AG09319 (cell line): ENCODE measurements around the gene LCN1.
"Not testable (repeated sequence)": the region's sequence is repeated elsewhere in the genome, so short reads cannot be mapped to it uniquely, and the experiment has no call there.

Experiments
- DNase-seq: peaks from one replicate; pipeline ENCODE4 v3.0.0-alpha.2; 2010; ENCODE audit warnings: low read depth; ENCODE audit errors: extremely low read depth
- TF ChIP-seq, protein P1 (sequence below): IDR thresholded peaks from 2 replicates; pipeline ENCODE4 v1.5.1; 2011; ENCODE audit warnings: low read depth, mild to moderate bottlenecking, inconsistent platforms, low read length, moderate library complexity

The LCN1 gene

DNA sequence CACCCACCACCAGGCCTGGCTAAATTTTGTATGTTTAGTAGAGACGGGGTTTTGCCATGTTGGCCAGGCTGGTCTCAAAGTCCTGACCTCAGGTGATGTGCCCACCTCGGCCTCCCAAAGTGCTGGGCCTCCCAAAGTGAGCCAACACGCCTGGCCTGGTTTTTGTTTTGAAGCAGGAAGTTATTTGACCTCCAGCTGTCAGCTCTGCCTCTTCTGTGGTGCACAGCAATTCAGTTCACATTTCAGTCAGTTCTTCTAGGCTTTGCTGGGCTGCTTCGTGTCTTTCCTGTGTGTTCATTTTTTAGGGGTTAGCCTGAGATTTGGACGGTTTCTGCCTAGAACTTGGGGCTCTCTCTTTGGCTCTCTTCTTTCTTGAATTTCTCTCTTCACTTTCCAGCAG, 8.9 kb downstream of the LCN1 start:
- DNase-seq, result no peak
- TF ChIP-seq, protein P1, sequence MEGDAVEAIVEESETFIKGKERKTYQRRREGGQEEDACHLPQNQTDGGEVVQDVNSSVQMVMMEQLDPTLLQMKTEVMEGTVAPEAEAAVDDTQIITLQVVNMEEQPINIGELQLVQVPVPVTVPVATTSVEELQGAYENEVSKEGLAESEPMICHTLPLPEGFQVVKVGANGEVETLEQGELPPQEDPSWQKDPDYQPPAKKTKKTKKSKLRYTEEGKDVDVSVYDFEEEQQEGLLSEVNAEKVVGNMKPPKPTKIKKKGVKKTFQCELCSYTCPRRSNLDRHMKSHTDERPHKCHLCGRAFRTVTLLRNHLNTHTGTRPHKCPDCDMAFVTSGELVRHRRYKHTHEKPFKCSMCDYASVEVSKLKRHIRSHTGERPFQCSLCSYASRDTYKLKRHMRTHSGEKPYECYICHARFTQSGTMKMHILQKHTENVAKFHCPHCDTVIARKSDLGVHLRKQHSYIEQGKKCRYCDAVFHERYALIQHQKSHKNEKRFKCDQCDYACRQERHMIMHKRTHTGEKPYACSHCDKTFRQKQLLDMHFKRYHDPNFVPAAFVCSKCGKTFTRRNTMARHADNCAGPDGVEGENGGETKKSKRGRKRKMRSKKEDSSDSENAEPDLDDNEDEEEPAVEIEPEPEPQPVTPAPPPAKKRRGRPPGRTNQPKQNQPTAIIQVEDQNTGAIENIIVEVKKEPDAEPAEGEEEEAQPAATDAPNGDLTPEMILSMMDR, result no peak

DNA sequence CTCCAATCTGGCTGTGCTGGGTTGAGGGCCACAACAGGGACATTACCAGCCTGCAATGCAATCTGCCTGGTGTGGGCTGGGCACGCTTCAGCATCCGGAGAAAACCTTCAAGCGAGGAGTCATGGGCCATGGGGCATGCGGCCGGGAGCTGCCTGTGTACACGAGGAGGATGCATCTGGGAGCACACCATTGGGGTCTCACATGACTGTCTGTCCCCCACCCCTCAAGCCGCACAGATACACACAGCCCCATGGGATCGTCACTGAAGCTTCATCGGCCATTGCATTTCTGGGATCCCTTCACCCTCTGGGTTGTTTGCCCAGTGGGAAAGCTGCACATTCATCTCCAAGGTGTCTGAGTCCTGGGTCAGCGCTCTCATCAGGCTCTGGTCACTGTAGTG, 9.9 kb downstream of the LCN1 start:
- DNase-seq, result no peak
- TF ChIP-seq, protein P1, result no peak

DNA sequence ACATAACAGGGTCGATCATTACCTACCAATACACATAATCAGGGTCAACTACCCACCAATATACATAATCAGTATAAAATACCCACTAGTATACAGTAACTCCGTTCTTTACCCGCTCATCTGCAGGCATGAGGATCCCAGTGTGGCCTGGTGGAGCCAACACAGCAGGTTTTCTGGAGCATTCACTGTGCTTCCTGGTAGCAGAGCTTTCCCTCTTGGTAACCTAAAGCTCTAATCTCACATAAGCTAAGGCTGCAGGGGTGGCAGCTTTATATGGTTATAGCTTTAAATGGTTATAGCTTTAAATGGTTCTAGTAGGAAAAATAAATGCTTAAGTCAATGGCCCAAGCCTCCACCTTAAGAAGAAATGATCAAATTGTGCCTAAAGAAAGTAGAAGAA, 11.9 kb downstream of the LCN1 start:
- no peak for DNase-seq
- TF ChIP-seq, protein P1, result no peak

DNA sequence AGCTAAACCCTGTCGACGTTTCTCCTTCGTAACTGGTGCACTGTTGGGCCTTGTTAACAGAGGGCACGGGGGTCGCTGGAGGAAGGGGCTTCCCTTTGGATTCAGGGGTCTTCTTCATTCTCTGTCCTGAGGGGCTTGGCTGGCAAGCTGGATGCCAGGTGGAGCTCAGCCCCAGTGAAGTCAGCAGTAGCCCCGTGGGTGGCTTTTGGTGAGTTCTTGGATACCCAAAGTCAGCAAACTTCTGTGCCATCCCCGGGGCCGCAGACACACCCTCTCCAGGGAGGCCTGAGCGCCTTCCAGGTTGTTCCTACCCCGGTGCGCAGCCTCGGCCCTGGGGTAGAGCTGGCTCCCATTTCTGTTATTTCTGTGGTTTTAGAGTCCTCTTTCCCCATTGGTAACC, 12.4 kb downstream of the LCN1 start:
- no peak for DNase-seq
- TF ChIP-seq, protein P1, result no peak

DNA sequence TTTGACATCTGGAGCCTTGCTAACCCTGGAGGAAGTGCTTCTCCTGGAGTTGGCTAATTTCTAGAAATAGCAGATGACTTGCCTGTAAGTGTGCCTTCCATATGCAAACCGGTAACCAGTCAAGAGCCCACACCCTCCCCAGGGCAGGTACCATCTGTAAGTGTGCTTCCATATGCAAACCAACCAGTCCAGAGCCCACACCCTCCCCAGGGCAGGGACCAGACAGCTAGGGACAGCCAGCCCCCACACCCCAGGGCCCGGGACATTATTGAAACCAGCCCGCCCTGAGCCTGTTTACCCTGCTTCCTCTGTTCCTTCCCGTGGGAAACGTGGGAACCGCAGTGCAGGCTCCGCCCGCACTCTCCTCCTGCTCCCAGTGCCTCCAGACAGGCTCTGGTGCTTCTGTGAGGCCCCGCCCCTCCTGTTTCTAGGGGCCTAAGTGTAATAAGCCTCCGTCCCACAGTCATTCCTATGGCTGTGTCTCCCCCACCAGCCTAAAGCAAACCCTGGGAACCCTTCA, 13.0 kb downstream of the LCN1 start:
- not testable (repeated sequence) for DNase-seq

DNA sequence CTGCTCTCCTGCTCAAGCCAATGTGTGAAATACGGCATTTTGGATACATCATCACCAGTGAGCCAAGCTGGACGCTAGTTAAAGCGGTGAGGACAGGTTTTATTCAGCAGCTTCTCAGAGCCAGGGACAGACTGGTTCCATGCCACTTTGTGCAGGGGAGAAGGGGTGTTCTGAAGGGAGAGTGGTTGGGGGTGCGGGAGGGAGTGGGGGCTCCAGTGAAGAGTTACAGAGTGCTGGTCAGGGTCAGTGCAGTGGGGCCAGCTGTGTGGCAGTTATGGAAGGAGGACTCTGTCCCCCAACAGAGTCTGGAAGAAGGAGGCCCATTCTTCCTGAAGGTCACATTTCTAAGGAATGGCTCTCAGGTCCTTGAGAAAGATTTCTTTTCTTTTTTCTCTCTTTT, 13.6 kb downstream of the LCN1 start:
- not testable (repeated sequence) for DNase-seq

DNA sequence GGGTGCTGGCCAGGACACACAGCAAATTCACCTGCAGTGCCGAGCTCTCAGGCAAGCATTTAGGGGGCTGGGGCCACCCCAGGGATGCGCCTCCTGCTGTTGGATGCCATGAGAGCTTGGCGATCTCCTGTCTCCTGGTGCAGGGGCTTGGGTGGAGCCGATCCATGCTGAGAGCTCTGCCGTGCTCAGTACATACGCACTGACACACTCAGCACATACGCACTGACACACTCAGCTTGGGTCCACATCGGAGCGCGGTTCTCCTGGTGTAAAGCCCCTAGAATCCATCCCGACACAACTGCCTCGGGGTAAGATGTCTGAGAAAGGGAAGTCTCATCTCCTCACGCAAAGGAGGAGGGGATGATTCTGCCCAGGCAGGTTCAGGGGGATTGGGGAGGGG, 14.4 kb downstream of the LCN1 start:
- DNase-seq, result not testable (repeated sequence)

DNA sequence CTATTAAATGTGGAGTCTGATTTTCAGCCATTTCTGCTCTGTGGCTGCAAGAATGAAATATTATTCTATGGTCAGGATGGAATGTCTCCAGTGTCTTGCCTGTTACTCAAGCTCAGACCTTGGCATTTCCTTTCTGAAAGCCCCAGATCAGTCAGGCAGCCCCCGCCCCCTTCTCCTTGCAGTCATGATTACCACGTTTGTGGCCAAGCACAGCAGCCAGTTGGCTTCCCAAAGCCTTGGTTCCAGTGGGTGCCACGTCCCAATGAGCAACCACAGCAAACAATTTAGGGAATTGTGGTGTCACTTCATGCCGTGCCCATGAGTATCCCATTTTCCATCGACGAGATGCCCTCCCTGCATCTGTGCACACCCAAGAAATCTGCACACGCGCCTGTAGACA, 15.0 kb downstream of the LCN1 start:
- no peak for DNase-seq

DNA sequence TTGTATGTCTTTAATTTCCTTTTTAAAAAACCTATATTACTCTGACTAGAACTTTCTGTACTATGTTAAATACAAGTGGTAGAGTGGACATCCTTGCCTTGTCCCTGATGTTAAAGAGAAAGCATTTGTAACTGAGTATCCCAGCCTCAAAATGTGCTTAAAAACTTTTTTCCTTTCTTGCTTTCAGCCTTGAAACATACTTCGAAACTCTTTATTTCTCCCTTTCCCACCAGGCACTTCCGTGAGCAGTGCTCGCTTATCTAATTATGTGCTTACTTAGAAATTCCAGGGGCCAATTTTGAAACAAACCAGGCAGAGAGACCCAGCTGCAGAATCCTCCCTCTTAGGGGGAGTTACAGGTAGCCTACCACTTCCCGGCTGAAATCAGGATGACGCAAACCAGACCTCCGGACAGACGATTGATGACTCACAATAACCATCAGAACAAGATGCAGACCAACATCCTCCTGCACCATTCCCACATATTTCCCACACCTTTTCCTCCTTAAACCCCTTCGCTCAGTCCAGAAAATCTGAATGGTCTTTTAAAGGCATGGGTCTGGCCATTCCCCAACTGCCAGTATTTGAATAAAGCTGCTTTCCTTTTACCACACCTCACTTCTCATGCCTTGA, 22.1 kb downstream of the LCN1 start:
- not testable (repeated sequence) for DNase-seq

More for the DNA sequence above, 15.0 kb downstream of the LCN1 start:
- TF ChIP-seq, protein P1, result no peak
